Renal pelvis (tissue), 4 donors: ENCODE measurements around the gene TXN2. TPM values are rescaled to one million over a fixed set of nuclear protein-coding genes. Genes with fewer than 3 reads are reported as not detected.
A peak's percentile ranks its signal among the peaks of the same experiment; 100 is the strongest.
"Not testable (repeated sequence)": the region's sequence is repeated elsewhere in the genome, so short reads cannot be mapped to it uniquely, and the experiment has no call there.

ENCODE experiments used
- DNase-seq: peaks from one replicate; pipeline ENCODE4 v3.0.0-alpha.2; 2013
- polyA plus RNA-seq, 3 donors: library from polyadenylated mRNA; unstranded; fragments of 120-200 nt; gene quantifications; one replicate each; pipeline ENCODE4 v1.2.1, GENCODE V29; 2013; ENCODE audit not compliant: insufficient read length in 3 of 3

Gene TXN2
- polyA plus RNA-seq, 3 donors: 124 to 142 (median 126) TPM

DNA sequence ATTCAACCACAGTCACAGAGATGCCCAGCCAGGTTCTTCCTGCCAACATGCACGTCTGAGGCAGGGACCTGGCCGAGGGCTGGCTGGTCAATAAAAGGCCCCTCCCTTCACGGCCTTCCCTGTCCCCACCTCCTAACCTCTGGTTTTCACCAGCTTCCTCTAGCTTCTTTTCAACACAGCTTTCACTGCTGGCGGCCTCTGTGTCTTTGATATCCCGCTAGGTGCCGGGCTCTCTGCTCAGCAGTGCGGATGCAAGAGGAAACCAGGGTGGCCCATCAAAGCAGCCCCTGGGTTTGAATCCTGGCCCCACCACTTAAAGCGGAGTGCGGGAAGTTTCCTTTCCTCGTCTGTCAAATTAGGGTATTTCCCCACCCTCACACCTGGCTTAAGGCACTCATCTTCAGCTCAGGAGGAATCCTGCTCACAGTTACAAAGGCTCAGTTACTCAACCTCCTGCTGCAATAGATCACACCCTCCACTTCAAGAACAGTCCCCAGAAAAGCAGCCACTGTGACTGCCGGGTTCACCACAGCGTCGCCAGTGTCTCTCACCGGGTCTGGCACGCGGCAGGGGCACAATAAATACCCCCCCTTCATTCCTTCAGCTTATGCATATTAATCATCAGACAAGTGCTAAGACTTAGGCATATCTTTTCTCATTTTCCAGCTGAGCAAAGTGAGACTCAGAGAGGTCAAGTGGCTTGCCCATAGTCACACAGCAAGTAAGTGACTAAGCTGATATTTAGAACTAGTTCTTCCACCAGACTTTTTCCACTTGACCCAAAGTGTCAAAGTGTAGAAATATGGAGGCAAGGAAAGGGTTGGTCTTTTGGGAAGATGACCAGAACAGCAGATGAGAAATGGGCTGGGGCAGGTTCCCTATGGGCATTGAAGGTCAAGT, 45.7 kb downstream of the TXN2 start:
- DNase-seq: no peak

- no peak for DNase-seq
Observed at GRCh38 chr22:36433318-36434231, 47.9 kb downstream of the TXN2 start.

GRCh38 chr22:36432592-36433317, 48.7 kb downstream of the TXN2 start:
- DNase-seq: no peak

- no peak for DNase-seq
Observed at GRCh38 chr22:36431977-36432376, 49.5 kb downstream of the TXN2 start.

- DNase-seq: no peak
Observed at GRCh38 chr22:36430863-36431262, 50.6 kb downstream of the TXN2 start.

GRCh38 chr22:36427952-36428351, 53.5 kb downstream of the TXN2 start:
- not testable (repeated sequence) for DNase-seq

DNA sequence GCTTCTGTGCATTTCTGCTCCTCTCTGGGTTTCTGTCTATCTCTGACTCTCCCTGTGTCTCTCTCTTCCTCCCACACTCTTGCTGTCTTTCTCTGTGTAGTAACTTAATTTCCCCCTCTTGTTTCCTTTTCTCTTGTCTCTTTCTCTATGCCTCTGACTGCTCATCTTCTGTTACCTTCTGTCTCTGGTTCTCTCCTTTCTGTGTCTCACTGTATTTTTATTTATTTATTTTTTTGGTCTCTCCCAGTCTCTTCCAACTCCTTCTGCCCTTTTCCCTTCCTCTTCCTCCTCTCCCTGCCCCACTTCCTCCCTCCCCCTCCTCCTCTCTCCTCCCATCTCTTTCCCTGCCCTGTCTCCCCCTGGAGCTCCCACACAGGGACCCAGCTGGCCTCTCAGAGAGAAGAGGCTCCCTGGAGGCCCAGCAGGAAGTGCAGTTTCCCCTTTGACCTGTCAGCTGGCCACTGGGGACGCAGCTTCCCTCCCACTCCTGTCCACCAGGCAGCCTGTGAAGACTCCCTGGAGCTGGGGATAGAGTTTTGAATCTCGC, 55.4 kb downstream of the TXN2 start:
- peak; percentile 84 for DNase-seq

GRCh38 chr22:36424901-36425579, 56.4 kb downstream of the TXN2 start:
- no peak for DNase-seq

- DNase-seq: not testable (repeated sequence)
Observed at GRCh38 chr22:36424466-36424865, 57.0 kb downstream of the TXN2 start.

- no peak for DNase-seq
Observed at GRCh38 chr22:36423461-36424404, 57.7 kb downstream of the TXN2 start.

GRCh38 chr22:36422287-36423014, 59.0 kb downstream of the TXN2 start:
- DNase-seq: no peak

- no peak for DNase-seq
Observed at GRCh38 chr22:36419912-36420882, 61.2 kb downstream of the TXN2 start.

GRCh38 chr22:36419177-36419911, 62.1 kb downstream of the TXN2 start:
- peak; percentile 72 for DNase-seq

DNA sequence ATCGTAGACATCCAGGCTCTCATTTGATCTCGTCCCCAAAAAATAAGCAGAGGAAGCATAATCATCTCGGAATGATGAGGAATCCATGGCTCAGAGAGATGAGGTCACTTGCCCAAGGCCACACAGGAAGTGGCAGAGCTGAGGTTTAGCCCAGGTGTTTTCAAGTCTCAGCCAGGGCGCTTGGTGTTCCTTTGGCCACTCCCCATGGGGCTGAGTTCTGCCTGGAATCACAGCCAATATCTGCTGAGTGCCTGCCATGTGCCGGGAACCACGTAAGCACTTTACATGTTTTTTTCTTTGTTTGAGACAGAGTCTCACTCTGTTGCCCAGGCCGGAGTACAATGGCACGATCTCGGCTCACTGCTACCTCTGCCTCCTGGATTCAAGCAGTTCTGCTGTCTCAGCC, 64.2 kb downstream of the TXN2 start:
- DNase-seq: no peak
